Cardiac fibroblast (primary cell): Measurements from ENCODE around the gene ATRIP.

ENCODE experiments used
- DNase-seq, 2 donors: peaks; one replicate each; pipeline versions ENCODE4 v3.0.0 to v3.0.0-alpha.2; 2010; ENCODE audit warnings: low read depth in 2 of 2
- H3K4me3 ChIP-seq, 2 donors: replicated peaks in 1 of 2; 1 replicate in 1 of 2; 2 replicates in 1 of 2; pipeline ENCODE4 v1.5.1; 2011; ENCODE audit warnings: low read depth in 2 of 2, low read length in 2 of 2, mild to moderate bottlenecking in 2 of 2, moderate library complexity in 1 of 2
- CTCF ChIP-seq: IDR thresholded peaks from one replicate; pipeline ENCODE4 v1.5.1; 2011; ENCODE audit warnings: low read depth, mild to moderate bottlenecking, low read length, inconsistent platforms

ATRIP gene

GRCh38 chr3:48492461-48493202 is 46.1 kb downstream of the ATRIP start:
- no peak for TF ChIP-seq CTCF
- H3K4me3 ChIP-seq, result no peak overlapping the region
- DNase-seq, result peak in 1 of 2 donors; percentile 57

GRCh38 chr3:48493203-48493501 is 46.6 kb downstream of the ATRIP start:
- no peak for TF ChIP-seq CTCF
- H3K4me3 ChIP-seq, result no peak overlapping the region
- DNase-seq, result no peak

- DNase-seq, result no peak
- H3K4me3 ChIP-seq, result no peak overlapping the region
- TF ChIP-seq CTCF, result no peak
Measured at GRCh38 chr3:48500656-48501055, 54.1 kb downstream of the ATRIP start.

- H3K4me3 ChIP-seq, result no peak overlapping the region
- no peak for DNase-seq
Measured at GRCh38 chr3:48501196-48501595, 54.7 kb downstream of the ATRIP start.

GRCh38 chr3:48502121-48502520 is 55.6 kb downstream of the ATRIP start:
- no peak overlapping the region for H3K4me3 ChIP-seq
- no peak for DNase-seq
- TF ChIP-seq CTCF, result no peak

More at GRCh38 chr3:48501196-48501595, 54.7 kb downstream of the ATRIP start:
- no peak for TF ChIP-seq CTCF

GRCh38 chr3:48502728-48503168 is 56.2 kb downstream of the ATRIP start:
- no peak for DNase-seq
- no peak for TF ChIP-seq CTCF
- H3K4me3 ChIP-seq, result peak overlapping the region; percentile 77 to 87

- TF ChIP-seq CTCF, result no peak
- peak overlapping the region; percentile 77 to 87 for H3K4me3 ChIP-seq
- DNase-seq, result peak; percentile 57 to 59
Measured at GRCh38 chr3:48503401-48504050, 57.0 kb downstream of the ATRIP start.
